PC-9 (cell line): ENCODE data around the gene EPHA2. TPM values are rescaled to one million over a fixed set of nuclear protein-coding genes. Genes with fewer than 3 reads are reported as not detected.

Experiments
- BruUV-seq: library from RNA; stranded (reverse); fragments of 400-500 nt; replicated peaks from 2 replicates; lab custom pipeline; 2021; lab: Mats Ljungman, UMichigan
- CTCF ChIA-PET: fragments of 300-600 bp; sonication (Branson Sonifier 250); formaldehyde crosslinking; loops from one replicate; lab custom pipeline; 2022; ENCODE audit warnings: antibody characterized with exemption; lab: Charles Lee
- POLR2A ChIA-PET: fragments of 300-600 bp; sonication (Branson Sonifier 250); formaldehyde crosslinking; loops from one replicate; lab custom pipeline; 2022; ENCODE audit warnings: antibody characterized with exemption; ENCODE audit not compliant: unreplicated experiment; lab: Charles Lee
- DNase-seq, 2 experiments: peaks; one replicate each; pipeline versions ENCODE4 v3.0.0 to v3.0.0-alpha.2; 2015 to 2022; ENCODE audit warnings: mixed read lengths in 1 of 2
- H2AFZ ChIP-seq: fragments of 200-600 bp; sonication (generic); 2 replicates; pipeline ENCODE4 v1.8.1; 2017; ENCODE audit warnings: antibody characterized with exemption
- H3F3A ChIP-seq: fragments of 200-600 bp; sonication (generic); 2 replicates; pipeline ENCODE4 v1.8.1; 2017; ENCODE audit warnings: antibody characterized with exemption, mild to moderate bottlenecking, low read depth; ENCODE audit not compliant: insufficient read depth
- H3K27ac ChIP-seq: fragments of 200-600 bp; sonication (generic); 2 replicates; pipeline ENCODE4 v1.6.1; 2016; ENCODE audit warnings: mixed run types
- H3K27me3 ChIP-seq: fragments of 200-600 bp; sonication (generic); 2 replicates; pipeline ENCODE4 v1.6.1; 2016; ENCODE audit warnings: low read depth, mixed run types; ENCODE audit not compliant: insufficient read depth
- H3K36me3 ChIP-seq: fragments of 200-600 bp; sonication (generic); 2 replicates; pipeline ENCODE4 v1.6.1; 2016; ENCODE audit warnings: low read depth, mixed run types
- H3K4me1 ChIP-seq: fragments of 200-600 bp; sonication (generic); replicated peaks from 2 replicates; pipeline ENCODE4 v1.6.1; 2016; ENCODE audit warnings: mixed run types; ENCODE audit not compliant: insufficient read depth
- H3K4me2 ChIP-seq: fragments of 200-600 bp; sonication (generic); 2 replicates; pipeline ENCODE4 v1.6.1; 2017; ENCODE audit warnings: mixed run types
- H3K4me3 ChIP-seq: fragments of 200-600 bp; sonication (generic); 2 replicates; pipeline ENCODE4 v1.6.1; 2016; ENCODE audit warnings: mixed run types
- H3K79me2 ChIP-seq: fragments of 200-600 bp; sonication (generic); 2 replicates; pipeline ENCODE4 v1.6.1; 2017; ENCODE audit warnings: low read depth, mixed run types
- H3K9me2 ChIP-seq: fragments of 200-600 bp; sonication (generic); 2 replicates; pipeline ENCODE4 v1.8.1; 2017; ENCODE audit warnings: mild to moderate bottlenecking; ENCODE audit not compliant: insufficient read depth
- H3K9me3 ChIP-seq: fragments of 200-600 bp; sonication (generic); 2 replicates; pipeline ENCODE4 v1.8.1; 2016; ENCODE audit warnings: low read depth; ENCODE audit not compliant: insufficient read depth
- H4K20me1 ChIP-seq: fragments of 200-600 bp; sonication (generic); 2 replicates; pipeline ENCODE4 v1.8.1; 2017; ENCODE audit not compliant: insufficient read depth
- EZH2 ChIP-seq: fragments of 200-600 bp; sonication (generic); IDR thresholded peaks from 2 replicates; pipeline ENCODE4 v1.8.0; 2017; ENCODE audit warnings: antibody characterized with exemption, low read depth
- intact Hi-C: fragments of 100-400 bp; cut with micrococcal nuclease; formaldehyde crosslinking; loops from one replicate; pipeline ENCODE4 v1.10.0; 2022; ENCODE audit not compliant: unreplicated experiment
- total RNA-seq: library from RNA; stranded (reverse); gene quantifications from 2 replicates; pipeline ENCODE4 v1.2.3, GENCODE V29; 2021
- TF ChIP-seq, protein P1 (sequence below): fragments of 200-600 bp; sonication (generic); conservative IDR thresholded peaks from 2 replicates; pipeline ENCODE4 v1.6.1; 2017; ENCODE audit warnings: mixed run types, antibody characterized with exemption, mild to moderate bottlenecking, moderate library complexity

Gene EPHA2
- total RNA-seq, 1 experiment from 2014 or later: 48.3 TPM

DNA sequence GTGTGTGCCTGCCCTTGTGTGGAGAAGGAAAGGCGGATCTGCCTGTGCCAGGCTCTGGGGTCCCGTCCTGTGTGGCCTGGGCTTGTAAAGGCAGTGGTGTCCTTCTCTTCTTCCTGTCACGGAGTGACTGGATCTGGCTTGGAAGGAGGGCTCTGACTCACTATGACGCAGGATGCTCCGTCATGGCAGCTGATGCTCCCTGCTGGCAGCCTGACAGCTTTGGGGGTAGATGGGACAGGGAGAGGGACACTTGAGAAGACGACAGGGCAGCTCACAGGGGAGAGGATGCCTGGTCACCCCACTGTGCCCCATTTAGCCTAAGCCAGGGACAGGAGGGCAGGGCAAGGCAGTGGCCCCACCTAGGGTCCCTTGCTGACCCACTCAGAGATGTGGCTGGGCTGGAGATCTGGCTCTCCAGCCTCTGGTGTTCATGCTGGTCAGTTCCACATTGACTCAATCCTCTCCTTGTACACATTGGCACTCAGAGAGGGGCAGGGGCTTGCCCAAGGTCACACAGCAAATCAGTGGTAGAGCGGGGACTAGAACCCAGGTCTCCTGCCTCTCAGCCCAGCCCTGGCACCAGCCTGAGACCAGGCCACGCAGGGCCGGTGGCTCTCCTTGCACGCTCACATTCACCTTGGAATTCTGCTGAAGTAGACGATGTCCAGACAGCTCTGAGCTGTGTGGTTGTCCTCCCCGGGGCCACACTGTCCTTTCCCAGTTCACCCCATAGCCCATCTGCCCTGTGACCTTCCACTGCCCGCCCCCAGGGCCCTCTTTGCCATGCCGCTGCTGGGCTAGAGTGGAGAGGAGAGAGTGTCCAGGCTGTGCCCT, 79.6 kb downstream of the EPHA2 start:
- BruUV-seq: TSS peak; percentile 31
- intact Hi-C loops: no loop called here
- Histone ChIP-seq H3K36me3 (no peaks in the 10 kb centered on the region), H2AFZ (no peak overlapping the region), H3K9me2 (no peaks in the 10 kb centered on the region), H3K27ac (peak overlapping the region; percentile 48), H3K9me3 (no peaks in the 10 kb centered on the region), H4K20me1 (no peaks in the 10 kb centered on the region), H3F3A (peaks cover 43% of the 10 kb centered on the region), H3K4me2 (peak overlapping the region; percentile 71), H3K27me3 (no peaks in the 10 kb centered on the region), H3K4me3 (no peak overlapping the region), H3K79me2 (no peaks in the 10 kb centered on the region), H3K4me1 (peaks cover 48% of the 10 kb centered on the region)
- TF ChIP-seq, protein P1, sequence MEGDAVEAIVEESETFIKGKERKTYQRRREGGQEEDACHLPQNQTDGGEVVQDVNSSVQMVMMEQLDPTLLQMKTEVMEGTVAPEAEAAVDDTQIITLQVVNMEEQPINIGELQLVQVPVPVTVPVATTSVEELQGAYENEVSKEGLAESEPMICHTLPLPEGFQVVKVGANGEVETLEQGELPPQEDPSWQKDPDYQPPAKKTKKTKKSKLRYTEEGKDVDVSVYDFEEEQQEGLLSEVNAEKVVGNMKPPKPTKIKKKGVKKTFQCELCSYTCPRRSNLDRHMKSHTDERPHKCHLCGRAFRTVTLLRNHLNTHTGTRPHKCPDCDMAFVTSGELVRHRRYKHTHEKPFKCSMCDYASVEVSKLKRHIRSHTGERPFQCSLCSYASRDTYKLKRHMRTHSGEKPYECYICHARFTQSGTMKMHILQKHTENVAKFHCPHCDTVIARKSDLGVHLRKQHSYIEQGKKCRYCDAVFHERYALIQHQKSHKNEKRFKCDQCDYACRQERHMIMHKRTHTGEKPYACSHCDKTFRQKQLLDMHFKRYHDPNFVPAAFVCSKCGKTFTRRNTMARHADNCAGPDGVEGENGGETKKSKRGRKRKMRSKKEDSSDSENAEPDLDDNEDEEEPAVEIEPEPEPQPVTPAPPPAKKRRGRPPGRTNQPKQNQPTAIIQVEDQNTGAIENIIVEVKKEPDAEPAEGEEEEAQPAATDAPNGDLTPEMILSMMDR: no peak
- TF ChIP-seq EZH2: no peak
- DNase-seq: peak; percentile 65 to 68
- POLR2A ChIA-PET: interaction anchor here (0.9 kb wide), 1 partner anchor 276 kb away, joined by 5 read pairs; the partner anchor contains the start of gene FBXO42
- CTCF ChIA-PET: no interaction called here

DNA sequence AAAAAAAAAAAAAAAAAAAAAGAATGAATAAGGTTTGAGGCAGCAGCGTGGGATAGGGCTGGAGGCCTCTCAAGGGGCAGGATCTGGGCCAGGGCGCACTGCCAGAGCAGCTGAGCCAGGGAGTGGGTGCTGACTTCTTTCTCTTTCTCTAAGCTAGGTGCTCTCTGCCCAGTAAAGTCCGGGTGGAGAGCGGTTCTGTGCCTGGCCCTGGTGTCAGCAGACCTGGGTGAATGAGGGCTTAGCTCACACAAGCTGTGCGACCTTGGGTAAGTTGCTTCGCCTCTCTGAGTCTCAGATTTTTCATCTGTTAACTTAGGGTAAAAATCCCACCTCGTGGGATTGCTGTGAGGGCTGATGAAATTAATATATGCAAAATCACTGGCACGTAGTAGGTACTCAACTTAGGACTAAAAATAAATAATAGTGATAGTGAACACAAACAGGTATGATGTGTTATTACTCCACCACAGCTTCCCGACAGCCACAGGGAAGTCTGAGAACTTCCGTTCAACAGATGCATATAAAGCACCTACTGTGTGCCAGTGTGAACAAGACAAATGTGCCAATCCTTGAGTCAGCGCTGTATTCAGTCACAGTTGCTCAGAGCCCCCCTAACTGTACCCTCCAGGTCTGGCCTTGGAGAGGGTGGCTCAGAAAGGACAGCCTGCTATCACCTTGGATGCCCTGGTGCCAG, 80.4 kb downstream of the EPHA2 start:
- ChIA-PET POLR2A (no interaction called here), CTCF (no interaction called here)
- TSS peak; percentile 69 for BruUV-seq
- no peak overlapping the region for H2AFZ ChIP-seq
- no peak for DNase-seq
- H3F3A ChIP-seq: peaks cover 43% of the 10 kb centered on the region
- H4K20me1 ChIP-seq: no peaks in the 10 kb centered on the region
- H3K36me3 ChIP-seq: no peaks in the 10 kb centered on the region
- H3K4me1 ChIP-seq: peaks cover 48% of the 10 kb centered on the region
- no peaks in the 10 kb centered on the region for H3K9me3 ChIP-seq
- intact Hi-C loops: no loop called here
- peak overlapping the region; percentile 48; the same call in 1 of the 2 replicates for H3K27ac ChIP-seq
- no peak overlapping the region for H3K4me3 ChIP-seq
- no peaks in the 10 kb centered on the region for H3K9me2 ChIP-seq
- no peaks in the 10 kb centered on the region for H3K27me3 ChIP-seq
- TF ChIP-seq, protein P1: no peak
- TF ChIP-seq EZH2: no peak
- H3K79me2 ChIP-seq: no peaks in the 10 kb centered on the region
- peak overlapping the region; percentile 71 for H3K4me2 ChIP-seq

Other genes starting within 250 kb of the EPHA2 start
- gene ZBTB17, start 180.0 kb downstream of the EPHA2 start, total RNA-seq: 17.4 and 24.2 TPM in 2 replicates
- not detected in 2 replicates for gene SRARP, start 151.8 kb downstream of the EPHA2 start, total RNA-seq
- gene HSPB7, start 138.0 kb downstream of the EPHA2 start, total RNA-seq: not detected in 2 replicates
- 1.0 and 1.1 TPM in 2 replicates for gene CLCNKA, start 134.0 kb downstream of the EPHA2 start, total RNA-seq
- gene CLCNKB, start 112.3 kb downstream of the EPHA2 start, total RNA-seq: 1.1 and 1.9 TPM in 2 replicates
- 7.4 and 12.3 TPM in 2 replicates for gene FAM131C, start 82.4 kb downstream of the EPHA2 start, total RNA-seq
- gene ARHGEF19, start 56.6 kb upstream of the EPHA2 start, total RNA-seq: 38.5 and 44.3 TPM in 2 replicates
- gene CPLANE2, start 81.1 kb upstream of the EPHA2 start, total RNA-seq: 4.5 and 6.1 TPM in 2 replicates
- gene FBXO42, start 196.4 kb upstream of the EPHA2 start, total RNA-seq: 13.0 and 15.3 TPM in 2 replicates
- gene SZRD1, start 211.2 kb upstream of the EPHA2 start, total RNA-seq: 104 and 114 TPM in 2 replicates